NCI-H1417 (cell line): Measurements from ENCODE around the gene ZNF106.
A peak's percentile ranks its signal among the peaks of the same experiment; 100 is the strongest.

Source experiments
- DNase-seq, 3 experiments: peaks; one replicate each; lab custom pipeline; 2025; lab: John Stamatoyannopoulos, UW

ZNF106 gene

DNA sequence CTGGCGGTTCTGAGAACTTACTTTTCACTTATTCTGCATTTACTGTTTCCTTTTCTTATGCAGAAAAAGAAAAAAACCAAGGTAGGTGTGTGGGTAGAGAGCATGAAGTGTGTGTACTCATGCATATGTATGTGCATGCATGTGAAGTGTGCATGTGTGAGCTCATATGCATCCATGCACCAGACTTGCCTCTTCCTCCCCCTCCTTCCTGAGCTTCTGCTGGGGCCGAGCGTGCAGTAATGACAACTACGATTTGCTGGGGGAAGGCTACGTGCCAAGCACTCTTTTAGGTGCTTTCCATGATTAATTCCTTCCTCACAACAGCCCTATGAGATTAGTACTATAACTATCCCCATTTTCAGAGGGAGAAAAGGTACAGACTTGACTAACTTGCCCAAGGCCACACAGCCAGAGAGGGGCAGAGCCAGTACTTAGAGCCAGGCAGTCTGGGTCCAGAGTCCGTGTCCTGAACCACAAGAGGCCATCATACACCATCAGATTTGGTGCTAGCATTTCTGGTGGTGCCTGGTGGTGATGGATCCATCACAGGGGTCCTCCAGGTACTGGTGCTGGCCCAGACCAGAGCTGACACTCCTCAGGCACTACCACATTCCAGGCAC is 85.0 kb downstream of the ZNF106 start:
- DNase-seq, result no peak

DNA sequence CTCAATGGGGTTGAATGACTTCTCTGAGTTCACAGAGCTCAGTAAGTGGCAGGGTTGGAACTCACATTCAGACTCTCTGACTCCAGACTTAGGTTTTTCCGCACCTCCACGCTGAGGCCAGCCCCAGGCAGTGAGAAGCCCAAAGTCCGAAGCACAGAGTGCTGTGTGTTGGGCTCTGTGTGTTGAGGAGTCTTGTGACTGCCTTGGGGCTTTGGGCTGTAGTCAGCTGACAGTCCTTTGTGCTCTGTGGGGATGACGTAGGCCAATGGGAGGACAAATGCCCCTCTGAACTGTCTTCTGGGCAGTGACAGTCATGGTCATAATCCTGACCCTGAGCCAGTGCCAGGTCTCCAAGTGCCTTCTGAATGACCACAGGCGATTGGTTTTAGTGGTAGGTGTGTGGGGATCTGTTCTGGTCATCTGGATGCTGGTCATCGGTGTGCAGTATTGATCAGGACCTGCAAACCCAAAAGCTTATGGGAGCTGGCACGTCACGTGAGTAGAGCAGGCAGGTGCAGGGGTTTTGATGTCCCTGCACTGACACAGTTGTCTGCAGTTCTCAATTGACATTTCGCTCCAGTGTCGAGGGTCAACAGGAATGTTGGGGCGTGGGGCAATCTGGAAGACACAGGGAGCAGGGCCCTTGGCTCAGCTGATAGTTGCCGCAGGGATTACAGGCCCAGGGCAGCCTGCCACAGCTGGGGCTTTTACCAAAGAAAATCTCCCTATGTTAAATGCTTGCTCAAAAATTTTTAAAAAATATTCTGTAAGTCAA is 86.3 kb downstream of the ZNF106 start:
- no peak for DNase-seq

DNA sequence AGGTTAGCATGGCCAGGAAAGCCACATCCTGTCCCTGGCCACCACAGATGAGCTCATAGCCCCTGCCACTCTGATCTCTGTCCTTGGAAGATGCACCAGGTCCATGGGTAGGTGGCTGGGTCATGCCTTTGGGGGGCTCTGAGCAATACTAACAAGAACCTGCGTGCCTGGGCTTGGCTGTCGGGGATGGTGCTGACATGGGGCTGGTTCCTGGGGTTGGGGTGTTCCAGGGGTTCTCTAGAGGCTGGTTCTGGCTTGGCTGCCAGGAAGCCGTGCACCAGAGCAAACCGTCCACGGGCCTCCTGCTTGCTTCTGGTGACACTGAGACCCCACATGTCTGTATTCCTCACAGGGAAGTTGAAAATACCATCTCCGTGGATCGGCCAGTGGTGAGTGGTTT is 87.6 kb downstream of the ZNF106 start:
- no peak for DNase-seq

DNA sequence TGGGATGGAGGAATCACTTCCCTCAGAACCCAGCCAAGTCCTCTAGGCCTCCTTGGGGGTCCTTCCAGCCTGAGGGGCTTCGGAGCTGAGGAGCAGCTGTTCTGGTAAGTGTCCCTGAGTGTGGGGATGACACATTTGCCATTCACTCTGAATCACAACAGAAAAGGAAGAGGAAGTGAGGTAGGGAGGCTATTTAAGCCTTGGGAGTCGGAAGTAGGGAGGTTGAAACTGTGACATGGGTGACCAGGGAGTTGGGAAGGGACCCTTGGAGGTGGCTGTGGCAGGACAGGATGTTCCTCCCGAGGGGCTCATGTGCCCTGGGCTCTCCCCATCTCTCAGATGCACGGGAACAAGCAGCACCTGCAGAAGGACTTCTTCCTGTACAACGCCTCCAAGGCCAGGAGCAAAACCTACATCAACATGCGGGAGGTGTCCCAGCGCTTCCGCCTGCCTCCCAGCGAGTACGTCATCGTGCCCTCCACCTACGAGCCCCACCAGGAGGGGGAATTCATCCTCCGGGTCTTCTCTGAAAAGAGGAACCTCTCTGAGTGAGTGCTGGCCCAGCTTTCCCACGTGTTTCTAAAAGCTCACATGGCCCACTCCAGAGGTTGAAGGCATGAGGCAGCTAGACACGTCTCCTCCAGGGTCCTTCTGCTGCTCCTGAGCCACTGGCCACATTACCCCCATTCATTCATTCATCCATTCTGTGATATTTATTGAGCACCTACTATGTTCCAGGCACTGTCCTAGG is 88.3 kb downstream of the ZNF106 start:
- DNase-seq, result no peak

DNA sequence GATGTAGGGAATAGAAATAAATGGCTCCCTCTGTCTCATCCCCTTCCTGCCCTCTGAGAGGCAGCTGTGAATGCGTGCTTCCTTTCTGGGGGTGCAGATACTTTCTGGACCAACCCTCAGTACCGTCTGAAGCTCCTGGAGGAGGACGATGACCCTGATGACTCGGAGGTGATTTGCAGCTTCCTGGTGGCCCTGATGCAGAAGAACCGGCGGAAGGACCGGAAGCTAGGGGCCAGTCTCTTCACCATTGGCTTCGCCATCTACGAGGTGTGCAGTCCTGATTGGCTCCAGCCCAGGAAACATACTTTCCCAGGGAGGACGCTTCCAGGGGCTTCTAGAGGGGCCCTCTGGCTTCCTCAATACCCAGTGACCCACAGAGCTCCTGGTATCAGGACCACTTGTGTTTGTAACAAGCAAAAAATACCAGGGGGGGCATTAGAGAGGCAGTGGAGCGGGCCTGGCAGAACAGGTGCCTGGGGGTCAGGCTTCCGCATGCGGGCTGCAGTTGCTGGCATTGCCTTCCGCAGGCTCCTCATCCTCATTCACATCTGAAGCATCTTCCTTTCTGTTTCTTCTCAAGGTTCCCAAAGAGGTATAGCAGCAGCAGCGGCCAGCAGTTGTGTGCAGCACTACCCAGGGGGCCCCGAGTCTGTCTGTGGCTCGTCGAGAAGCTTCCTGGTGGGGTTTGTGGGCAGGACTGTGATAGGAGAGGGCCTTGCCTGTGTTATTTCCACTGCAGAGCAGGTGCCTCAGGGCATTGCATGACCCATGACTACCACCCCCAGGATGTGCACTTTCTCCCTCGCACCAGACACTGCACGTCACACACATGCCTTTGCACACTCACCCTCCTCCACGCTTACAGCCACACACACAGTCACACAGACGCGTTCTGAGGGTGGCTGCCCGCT is 89.1 kb downstream of the ZNF106 start:
- no peak for DNase-seq

DNA sequence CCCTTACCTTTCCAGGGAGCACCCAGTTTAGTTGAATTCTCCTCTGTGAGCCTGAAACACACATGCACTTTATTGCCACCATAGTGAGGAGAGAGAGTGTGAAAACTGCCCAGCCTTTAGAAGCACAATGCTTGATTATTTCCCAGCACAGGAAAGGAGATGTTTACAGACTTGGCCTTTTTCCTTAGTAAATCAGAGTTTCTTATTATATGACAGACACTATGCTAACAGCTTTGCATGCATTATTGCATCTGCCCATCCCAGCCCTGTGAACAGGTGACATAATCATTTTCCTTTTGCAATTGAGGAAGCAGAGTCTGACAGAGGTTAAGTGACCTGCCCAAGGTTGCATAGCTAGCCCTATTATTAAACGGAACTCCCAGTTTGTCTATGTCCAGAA is 95.1 kb downstream of the ZNF106 start:
- no peak for DNase-seq

DNA sequence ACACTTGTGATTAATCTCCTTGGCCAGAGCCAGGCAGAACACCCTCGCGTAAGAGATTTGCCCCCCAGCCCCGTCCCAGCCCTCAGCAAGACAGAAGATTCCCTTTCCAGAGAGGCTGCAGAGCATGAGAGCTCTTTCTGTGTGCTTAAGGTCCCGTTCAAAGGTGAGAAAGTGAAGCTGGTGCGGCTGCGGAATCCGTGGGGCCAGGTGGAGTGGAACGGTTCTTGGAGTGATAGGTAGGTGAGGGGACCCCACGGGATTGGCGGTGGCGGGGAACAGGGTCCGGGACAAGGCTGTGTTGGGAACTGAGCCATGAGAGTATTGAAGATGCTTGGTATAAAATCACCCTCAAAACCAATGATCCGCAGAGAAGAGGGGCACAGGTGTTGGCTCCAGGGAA is 96.8 kb downstream of the ZNF106 start:
- DNase-seq, result no peak

DNA sequence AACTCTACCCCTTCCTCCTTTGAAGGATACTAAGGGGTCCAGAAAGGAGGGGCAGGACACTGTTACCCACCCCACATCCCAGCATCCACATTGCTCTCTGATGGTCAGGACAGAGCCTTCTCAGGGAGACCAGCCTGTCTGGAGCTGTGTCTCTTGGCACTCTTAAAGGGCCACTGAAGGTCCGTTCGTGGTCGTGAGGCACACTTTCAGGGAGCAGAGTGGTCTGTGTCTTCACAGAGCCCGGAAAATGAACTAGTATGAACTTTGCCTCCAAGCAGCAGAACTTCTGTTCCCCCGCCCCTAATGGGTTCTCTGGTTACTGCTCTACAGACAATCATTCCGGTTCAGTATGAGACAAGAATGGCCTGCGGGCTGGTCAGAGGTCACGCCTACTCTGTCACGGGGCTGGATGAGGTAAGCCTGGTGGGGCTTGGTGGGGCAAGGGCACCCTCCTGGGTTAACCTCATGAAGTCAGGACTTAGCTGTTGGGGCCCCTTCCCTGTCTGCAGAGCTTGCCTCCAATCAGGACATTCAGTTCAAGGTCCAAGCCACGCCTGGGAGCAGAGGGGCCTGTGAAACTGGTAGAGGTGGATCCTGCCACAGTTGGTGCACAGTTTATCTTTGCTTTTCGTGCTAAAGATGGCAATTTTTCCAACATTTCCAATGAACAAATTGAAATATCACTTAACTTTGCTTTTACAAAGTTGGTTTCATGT is 98.5 kb downstream of the ZNF106 start:
- no peak for DNase-seq

DNA sequence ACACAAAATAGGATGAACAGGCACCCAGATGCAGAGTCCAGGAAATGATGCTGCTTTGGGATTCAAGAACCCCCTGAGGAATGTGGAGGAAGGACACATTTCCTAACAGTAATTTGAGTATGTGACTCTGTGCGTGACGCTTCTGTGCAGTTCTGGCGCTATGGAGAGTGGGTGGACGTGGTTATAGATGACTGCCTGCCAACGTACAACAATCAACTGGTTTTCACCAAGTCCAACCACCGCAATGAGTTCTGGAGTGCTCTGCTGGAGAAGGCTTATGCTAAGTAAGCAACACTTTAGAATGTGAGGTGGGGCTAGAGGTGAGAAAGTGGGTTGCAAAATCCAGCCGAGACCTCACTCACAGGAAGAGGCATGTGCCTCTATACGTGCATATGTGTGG is 103.3 kb downstream of the ZNF106 start:
- no peak for DNase-seq

DNA sequence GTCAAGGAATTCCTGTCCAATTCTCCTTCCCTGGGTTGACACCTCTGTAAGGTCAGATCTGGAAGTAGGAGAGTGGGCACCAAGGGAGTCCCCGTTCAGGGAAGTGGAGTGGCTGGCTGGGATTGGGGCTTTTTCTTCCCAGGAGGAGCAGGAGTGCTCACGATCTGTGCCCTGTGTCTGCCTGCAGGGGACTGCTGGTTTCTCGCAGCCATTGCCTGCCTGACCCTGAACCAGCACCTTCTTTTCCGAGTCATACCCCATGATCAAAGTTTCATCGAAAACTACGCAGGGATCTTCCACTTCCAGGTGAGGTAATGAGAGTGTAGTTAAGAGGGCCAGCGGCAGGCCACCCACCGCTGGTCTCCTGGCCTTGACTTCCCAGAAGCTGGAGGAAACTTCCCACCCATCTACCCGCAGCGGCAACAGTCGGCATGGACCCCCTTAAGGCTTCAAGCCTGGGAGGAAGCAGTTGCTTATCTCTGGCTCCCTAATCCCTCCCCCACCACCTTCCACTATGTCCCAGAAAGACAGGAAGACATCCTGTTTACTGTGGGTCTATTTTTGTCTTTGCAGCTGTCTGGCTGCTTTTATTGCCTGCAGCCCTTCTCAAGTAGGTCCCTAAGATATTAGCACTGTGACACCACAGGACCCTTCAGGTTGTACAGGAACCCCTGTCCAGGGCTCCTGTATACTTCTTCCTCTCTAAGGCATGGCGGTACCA is 104.8 kb downstream of the ZNF106 start:
- DNase-seq, result no peak

DNA sequence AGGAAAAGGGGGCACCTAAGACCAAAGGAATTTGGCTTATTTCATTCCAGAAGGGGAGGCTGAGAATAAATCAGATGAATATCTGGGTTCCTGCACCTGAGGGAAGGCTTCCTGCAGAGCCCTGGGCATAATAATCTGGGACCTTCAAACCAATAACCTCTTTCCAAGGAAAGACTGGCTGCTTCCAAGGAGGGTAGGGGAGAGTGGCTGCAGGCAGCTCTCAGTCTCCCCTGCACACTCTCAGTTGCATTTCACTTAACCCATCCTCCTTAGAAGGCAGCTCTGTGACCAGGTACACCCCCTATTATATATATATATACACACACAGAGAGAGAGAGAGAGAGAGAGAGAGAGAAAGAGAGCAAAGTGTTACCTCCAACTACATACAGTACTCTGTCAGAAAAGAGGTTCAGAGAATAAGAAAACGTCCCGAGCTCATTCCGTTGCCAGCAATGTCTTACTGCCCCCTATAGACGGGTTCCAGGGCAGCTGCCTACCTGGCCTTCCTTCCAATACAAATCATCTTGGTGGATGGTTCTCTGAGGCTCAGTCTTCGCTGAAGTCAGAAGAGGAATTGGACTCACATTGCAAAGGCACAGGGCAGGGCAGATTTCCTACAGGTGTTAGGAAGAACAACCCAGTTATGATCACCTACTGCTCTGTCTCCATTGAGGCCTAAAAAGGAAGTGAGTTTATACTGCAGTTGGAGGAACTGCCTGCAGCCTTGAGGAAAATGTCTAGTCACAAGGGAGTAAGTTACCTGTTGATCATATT is 105.5 kb downstream of the ZNF106 start:
- peak in 2 of 3 experiments; percentile 2 to 5 for DNase-seq

DNA sequence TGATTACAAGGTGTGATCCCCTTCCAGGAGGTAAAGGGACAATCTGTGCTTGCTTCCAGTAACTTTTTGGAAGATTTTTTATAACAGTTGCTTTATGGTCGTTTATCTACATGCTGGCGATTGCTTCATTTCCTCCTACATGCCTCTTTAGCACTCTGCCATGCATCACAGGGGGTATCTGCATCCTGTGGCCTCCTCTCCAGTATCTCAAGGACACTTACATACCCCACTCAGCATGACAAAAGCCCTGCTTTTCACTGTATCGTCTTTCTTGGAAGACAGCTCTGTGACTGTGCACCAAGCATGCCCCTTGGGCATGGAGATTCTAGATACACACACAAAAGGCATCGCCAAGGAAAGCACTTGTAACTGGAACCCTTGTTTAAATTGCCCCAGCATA is 106.3 kb downstream of the ZNF106 start:
- peak in 1 of 3 experiments; percentile 29 for DNase-seq

DNA sequence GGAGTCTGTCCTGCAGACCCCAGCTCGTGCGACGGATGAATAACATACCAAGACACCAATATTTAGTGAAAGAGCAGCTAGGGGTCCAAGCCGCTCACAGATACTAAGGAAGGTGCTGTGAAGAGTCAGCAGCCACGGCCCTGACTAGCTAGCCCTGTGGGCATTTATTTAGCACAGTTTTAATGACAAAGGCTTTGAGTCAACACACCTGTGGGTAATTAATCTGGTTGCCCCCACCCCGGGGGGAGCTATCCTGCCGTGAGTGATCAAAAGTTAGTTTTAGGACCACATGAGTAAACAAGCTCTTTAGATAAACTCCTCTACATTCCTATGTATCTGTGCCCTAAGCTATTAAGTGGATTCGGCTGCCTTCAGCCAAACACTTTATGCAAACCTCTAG is 112.9 kb downstream of the ZNF106 start:
- no peak for DNase-seq

DNA sequence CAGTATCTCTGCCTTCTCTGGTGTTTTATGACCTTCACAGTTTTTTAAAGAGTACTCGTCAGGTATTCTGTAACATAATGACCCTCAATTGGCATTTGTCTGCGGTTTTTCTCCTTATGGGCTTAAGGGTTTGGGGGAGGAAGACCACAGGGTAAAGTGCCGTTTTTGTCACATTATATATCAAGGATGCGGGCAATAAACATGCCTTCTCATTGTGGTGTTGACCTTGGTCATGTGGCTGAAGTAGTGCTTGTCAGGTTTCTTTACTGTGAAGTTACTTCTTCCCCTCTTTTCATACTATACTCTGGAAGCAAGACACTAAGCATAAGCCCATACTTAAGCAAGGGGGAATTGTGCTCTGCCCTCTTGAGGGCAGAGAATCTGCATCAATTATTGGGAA is 115.0 kb downstream of the ZNF106 start:
- DNase-seq, result peak in 1 of 3 experiments; percentile 29

DNA sequence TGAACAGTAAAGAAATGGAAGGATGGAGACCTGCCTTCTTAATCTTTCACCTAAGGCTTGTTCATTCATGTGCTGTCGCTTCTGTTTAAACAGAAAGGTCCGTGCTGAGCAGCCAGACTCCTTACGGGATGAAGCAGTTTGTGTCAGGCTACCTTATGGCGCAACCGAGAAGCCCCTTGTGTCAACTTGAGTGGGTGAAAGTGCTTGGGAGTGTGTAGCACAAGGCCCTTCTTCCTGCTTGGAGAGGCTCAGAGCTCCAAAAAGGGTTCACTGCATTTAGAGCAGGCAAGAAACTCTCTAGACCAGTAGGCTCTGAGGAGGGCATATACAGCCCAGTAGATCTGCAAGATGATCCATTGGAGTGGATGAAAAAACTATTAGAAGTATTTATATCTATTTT is 115.7 kb downstream of the ZNF106 start:
- DNase-seq, result no peak

DNA sequence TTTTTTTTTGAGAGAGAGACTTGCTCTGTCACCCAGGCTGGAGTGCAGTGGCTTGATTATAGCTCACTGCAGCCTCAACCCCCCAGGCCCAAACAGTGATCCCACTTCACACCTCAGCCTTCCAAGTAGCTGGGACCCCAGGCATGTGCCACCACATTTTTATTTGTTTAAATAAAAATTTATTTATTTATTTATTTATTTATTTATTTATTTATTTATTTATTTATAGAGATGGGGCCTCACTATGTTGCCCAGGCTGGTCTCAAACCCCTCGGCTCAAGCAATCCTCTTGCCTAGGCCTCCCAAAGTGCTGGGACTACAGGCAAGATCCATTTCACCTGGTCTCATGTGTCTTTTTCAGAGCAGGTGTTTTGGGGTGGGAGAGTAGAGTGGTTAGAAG is 116.1 kb downstream of the ZNF106 start:
- no peak for DNase-seq

DNA sequence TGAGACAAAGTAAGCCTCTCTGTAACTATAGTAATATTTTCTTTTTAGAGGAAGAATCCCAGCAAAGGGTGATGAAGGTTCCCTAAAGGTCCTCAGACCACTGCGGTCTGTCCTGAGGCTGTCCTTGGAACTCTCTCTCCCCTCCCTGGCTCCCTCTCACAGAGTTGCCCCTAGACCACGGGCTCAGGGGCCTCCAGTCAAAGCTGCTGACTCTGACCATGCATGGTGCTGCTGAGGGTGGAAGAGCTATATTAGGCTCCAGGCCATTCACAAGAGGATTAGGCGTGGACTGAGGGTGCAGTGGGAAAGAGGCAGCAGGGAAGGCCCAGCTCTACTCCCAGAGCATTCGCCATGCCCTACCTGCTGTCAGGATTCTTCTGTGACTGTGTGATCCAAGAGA is 117.0 kb downstream of the ZNF106 start:
- no peak for DNase-seq

DNA sequence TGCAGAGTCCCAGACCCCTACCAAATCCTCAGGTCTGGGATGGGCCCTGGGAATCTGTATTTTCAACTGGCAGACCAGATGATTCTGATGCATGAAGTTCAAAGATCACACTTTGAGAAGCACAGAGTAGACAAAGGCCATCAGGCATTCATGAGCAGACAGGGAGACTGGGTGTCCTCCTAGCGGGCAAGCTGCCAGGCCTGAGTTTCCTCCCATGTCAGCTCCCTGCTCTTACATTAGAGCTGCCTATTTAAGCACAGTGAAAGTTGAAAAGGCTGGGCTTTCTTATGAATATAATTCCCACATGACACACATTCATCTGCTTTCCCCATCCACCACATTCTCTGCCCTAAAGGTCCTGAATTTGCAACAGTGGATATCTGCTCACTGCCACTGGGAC is 117.7 kb downstream of the ZNF106 start:
- DNase-seq, result no peak

DNA sequence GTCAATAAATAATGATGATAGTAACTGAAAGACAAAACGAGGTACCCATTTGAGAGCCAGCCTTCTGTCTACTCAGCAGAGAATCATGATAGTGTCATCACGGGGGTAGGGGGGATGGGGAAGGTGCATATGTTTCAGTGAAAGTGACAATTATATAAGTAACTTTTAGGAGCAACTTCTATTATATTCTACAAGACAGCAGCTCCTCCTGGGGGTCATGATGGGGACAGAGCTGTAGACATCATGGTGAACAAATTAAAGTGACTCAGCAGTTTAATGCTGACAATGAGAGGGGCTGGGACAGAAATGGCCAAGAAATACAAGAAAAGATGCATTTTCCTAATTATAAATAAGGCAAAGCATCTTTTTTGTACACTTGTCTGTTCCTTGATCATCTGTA is 119.8 kb downstream of the ZNF106 start:
- DNase-seq, result no peak

DNA sequence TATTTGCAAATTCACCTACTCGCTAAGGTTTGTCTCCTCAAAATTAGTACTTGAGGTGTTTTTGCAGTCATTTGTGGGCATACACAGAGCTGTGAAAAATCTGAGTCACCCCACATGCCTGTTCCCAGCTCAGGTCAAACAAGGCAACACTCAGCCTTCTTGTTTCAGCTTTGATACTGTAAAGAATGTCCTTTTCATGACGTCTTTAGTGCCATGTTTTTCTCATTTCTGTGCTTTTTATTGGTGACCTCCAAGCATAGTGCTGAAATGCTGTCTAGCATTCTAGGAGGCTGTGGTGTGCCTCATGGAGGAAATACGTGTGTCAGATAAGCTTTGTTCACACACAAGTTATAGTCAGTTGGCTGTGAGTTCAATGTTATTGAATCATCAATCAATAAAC is 122.8 kb downstream of the ZNF106 start:
- DNase-seq, result no peak
